Ishikawa (cell line): Measurements from ENCODE around the gene PODXL2.

ENCODE experiments used
- CEBPB ChIP-seq: IDR thresholded peaks from 2 replicates; pipeline ENCODE4 v1.6.1; 2012
- EGR1 ChIP-seq: IDR thresholded peaks from 2 replicates; pipeline ENCODE4 v1.6.1; 2012
- EP300 ChIP-seq: IDR thresholded peaks from 2 replicates; pipeline ENCODE4 v1.6.1; 2012; ENCODE audit warnings: borderline replicate concordance
- NFIC ChIP-seq: IDR thresholded peaks from 2 replicates; pipeline ENCODE4 v1.6.1; 2012
- RAD21 ChIP-seq: IDR thresholded peaks from 2 replicates; pipeline ENCODE4 v1.6.1; 2012; ENCODE audit warnings: low read depth
- REST ChIP-seq: IDR thresholded peaks from 2 replicates; pipeline ENCODE4 v1.6.1; 2012; ENCODE audit warnings: low read depth, mild to moderate bottlenecking
- TAF1 ChIP-seq: IDR thresholded peaks from 2 replicates; pipeline ENCODE4 v1.6.1; 2012; ENCODE audit warnings: low read depth, mild to moderate bottlenecking
- TEAD4 ChIP-seq: IDR thresholded peaks from 2 replicates; pipeline ENCODE4 v1.6.1; 2012
- USF1 ChIP-seq: IDR thresholded peaks from 2 replicates; pipeline ENCODE4 v1.6.1; 2012
- YY1 ChIP-seq: IDR thresholded peaks from 2 replicates; pipeline ENCODE4 v1.6.1; 2012; ENCODE audit warnings: low read depth
- ZBTB7A ChIP-seq: IDR thresholded peaks from 2 replicates; pipeline ENCODE4 v1.6.1; 2012; ENCODE audit warnings: low read depth
- TF ChIP-seq, protein P1 (sequence below): IDR thresholded peaks from 2 replicates; pipeline ENCODE4 v1.6.1; 2012

DNA sequence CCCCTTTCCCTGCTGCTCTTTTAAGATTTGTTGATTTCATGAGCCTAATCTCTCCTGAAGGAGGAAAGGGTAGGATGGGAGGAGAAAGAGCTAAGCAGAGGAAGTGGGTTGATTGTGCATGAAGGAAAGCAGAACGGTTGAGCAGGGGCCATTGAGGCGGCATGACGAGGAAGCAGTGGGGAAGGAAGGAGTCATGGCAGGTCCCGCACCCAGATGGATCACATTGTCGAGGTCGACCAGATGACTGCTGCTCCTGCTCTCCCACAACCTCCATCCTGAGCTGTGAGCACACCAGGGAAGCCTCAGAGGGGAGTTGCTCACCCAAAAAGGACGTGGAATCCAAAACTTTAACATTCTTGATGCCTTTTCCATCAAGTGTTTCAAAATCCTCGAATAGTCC is 86.5 kb downstream of the PODXL2 start:
- no peak for TF ChIP-seq TAF1
- TF ChIP-seq REST = no peak
- TF ChIP-seq EP300 = no peak
- no peak for TF ChIP-seq YY1
- no peak for TF ChIP-seq TEAD4
- no peak for TF ChIP-seq CEBPB
- TF ChIP-seq EGR1 = no peak
- no peak for TF ChIP-seq USF1
- TF ChIP-seq, protein P1, sequence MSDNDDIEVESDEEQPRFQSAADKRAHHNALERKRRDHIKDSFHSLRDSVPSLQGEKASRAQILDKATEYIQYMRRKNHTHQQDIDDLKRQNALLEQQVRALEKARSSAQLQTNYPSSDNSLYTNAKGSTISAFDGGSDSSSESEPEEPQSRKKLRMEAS = no peak
- no peak for TF ChIP-seq RAD21
- TF ChIP-seq NFIC = no peak
- TF ChIP-seq ZBTB7A = no peak
